Progenitor cell of endocrine pancreas (in vitro differentiated cells): ENCODE results near the gene DAP. TPM values are rescaled to one million over a fixed set of nuclear protein-coding genes. Genes with fewer than 3 reads are reported as not detected.

Source experiments
- DNase-seq: peaks from one replicate; pipeline ENCODE4 v3.0.0; 2021; ENCODE audit warnings: low spot score; ENCODE audit not compliant: unreplicated experiment
- H3K27ac Mint-ChIP-seq: 2 replicates; pipeline ENCODE4 v1.8.0; 2021; ENCODE audit warnings: mild to moderate bottlenecking, moderate library complexity, mixed read lengths
- H3K27me3 Mint-ChIP-seq: 2 replicates; pipeline ENCODE4 v1.8.0; 2021; ENCODE audit warnings: mixed read lengths
- H3K36me3 Mint-ChIP-seq: 2 replicates; pipeline ENCODE4 v1.8.0; 2022; ENCODE audit warnings: mixed read lengths; ENCODE audit not compliant: insufficient read depth
- H3K4me1 Mint-ChIP-seq: 2 replicates; pipeline ENCODE4 v1.8.0; 2021; ENCODE audit warnings: low read depth, mixed read lengths
- H3K4me3 Mint-ChIP-seq: 2 replicates; pipeline ENCODE4 v1.8.0; 2021; ENCODE audit warnings: low read depth, mild to moderate bottlenecking, moderate library complexity, mixed read lengths
- H3K9me3 Mint-ChIP-seq: 2 replicates; pipeline ENCODE4 v1.8.0; 2021; ENCODE audit warnings: low read depth, mixed read lengths
- total RNA-seq: library from RNA; stranded (reverse); gene quantifications from 2 replicates; pipeline ENCODE4 v1.2.1, GENCODE V29; 2021
- TF ChIP-seq, protein P1 (sequence below): fragments of 200-600 bp; sonication (generic); IDR thresholded peaks from one replicate; pipeline ENCODE4 v1.5.0; 2021; ENCODE audit warnings: antibody characterized with exemption, mild to moderate bottlenecking; ENCODE audit not compliant: unreplicated experiment

The DAP gene
- total RNA-seq, 1 donor from 2014 or later: 91.1 TPM

DNA sequence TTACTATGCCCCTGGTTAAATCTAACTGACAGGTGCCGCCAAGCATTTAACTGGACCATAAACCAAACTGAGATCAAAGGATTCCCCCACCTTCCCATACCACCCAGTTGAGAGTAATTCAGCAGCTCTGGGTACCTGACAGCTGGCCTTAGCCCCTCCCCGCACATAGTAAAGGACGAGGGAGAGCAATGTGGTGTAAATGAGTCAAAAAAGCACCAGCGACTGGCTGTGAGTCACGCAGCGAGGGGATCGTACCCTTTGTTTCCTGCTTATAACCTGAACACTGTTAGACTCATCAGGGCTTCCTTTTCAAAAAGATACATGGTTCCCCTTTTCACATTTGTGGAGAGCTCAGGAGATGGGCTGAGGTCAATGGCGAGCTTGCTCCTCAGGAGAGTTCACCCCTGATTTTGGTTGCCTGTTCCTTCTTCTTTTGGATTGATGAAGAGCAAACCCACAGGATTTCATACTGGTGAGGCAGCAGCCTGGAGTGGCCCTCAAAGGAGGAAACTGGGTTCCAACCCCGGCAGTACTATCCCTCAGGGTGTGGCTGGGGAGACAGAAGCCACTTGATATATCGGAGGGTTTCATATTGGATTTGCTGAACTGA, 125.7 kb downstream of the DAP start:
- Mint-ChIP-seq H3K4me1 (no peaks in the 10 kb centered on the region), H3K27ac (no peak overlapping the region), H3K36me3 (peaks cover 2% of the 10 kb centered on the region), H3K27me3 (peaks cover 41% of the 10 kb centered on the region), H3K4me3 (no peak overlapping the region), H3K9me3 (peaks cover 5% of the 10 kb centered on the region)
- TF ChIP-seq, protein P1, sequence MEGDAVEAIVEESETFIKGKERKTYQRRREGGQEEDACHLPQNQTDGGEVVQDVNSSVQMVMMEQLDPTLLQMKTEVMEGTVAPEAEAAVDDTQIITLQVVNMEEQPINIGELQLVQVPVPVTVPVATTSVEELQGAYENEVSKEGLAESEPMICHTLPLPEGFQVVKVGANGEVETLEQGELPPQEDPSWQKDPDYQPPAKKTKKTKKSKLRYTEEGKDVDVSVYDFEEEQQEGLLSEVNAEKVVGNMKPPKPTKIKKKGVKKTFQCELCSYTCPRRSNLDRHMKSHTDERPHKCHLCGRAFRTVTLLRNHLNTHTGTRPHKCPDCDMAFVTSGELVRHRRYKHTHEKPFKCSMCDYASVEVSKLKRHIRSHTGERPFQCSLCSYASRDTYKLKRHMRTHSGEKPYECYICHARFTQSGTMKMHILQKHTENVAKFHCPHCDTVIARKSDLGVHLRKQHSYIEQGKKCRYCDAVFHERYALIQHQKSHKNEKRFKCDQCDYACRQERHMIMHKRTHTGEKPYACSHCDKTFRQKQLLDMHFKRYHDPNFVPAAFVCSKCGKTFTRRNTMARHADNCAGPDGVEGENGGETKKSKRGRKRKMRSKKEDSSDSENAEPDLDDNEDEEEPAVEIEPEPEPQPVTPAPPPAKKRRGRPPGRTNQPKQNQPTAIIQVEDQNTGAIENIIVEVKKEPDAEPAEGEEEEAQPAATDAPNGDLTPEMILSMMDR: no peak
- no peak for DNase-seq

DNA sequence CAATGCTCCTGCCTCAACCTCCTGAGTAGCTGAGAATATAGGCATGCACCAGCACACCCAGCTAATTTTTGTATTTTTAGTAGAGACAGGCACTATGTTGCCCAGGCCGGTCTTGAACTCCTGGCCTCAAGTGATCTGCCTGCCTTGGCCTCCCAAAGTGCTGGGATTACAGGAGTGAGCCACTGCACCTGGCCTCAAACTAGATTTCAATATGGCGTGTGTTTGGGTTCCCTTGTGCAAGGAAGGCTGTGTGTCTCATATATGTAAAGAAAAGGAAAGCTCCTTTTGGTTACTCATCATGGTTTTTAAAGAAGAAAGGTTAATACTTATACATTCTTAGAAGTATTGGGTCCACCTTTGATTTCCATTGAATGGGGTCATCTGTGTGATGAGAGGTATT, 126.5 kb downstream of the DAP start:
- H3K9me3 Mint-ChIP-seq: peaks cover 5% of the 10 kb centered on the region
- H3K4me3 Mint-ChIP-seq: no peak overlapping the region
- no peak for DNase-seq
- H3K36me3 Mint-ChIP-seq: peaks cover 2% of the 10 kb centered on the region
- peaks cover 47% of the 10 kb centered on the region for H3K27me3 Mint-ChIP-seq
- no peak overlapping the region for H3K27ac Mint-ChIP-seq
- TF ChIP-seq, protein P1: no peak
- H3K4me1 Mint-ChIP-seq: no peaks in the 10 kb centered on the region

DNA sequence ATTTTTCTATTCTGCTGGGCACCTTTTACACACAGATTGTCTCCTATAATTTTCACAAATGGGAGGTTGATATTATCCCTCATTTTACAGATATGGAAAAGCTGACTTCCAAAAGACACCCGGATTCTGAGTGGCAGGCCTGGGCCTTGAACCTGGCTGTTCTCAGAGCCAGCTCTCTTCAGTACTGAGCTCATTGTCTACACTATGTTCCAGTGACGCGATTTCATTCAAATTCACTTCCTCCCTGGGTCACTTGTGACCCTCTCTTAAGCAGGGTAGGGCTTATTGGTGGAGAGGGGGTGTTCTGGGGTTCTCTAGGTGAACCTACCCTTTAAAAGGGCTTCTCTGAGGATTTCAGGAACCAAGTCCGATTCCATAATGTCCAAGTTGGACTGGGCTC, 127.0 kb downstream of the DAP start:
- peaks cover 52% of the 10 kb centered on the region for H3K27me3 Mint-ChIP-seq
- TF ChIP-seq, protein P1: no peak

DNA sequence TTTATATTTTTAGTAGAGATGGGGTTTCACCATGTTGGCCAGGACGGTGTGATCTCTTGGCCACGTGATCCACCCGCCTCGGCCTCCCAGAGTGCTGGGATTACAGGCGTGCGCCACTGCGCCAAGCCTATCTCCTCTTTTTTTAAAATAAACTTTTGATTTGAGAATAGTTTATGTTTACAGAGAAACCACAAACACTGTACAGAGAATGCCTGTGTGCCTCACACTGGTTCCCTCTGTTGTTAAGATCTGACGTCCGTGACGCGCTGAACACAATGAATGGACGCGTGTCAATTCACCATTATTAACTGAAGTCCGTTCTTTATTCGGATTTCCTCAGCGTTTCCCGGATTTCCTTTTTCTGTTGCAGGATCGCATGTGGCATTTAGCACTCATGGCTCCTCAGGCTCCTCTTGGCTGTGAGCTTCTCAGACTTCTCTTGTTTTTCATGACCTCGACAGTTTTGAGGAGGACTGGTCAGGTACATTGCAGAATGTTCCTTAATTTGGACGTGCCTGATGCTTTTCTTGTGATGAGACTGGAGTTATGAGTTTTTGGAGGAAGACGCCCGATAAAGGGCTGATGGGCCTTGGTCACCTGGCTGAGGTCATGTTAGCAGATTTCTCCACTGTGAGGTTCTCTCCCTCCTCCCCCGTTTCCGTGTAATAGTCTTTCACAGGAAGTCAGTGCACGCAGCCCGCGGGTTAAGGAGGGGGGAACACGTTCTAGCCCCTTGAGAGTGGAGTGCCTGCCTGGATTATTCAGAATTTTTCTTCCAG, 127.6 kb downstream of the DAP start:
- TF ChIP-seq, protein P1: no peak
- peaks cover 54% of the 10 kb centered on the region for H3K27me3 Mint-ChIP-seq
- H3K4me1 Mint-ChIP-seq: no peaks in the 10 kb centered on the region
- peaks cover under 1% of the 10 kb centered on the region for H3K36me3 Mint-ChIP-seq
- no peak overlapping the region for H3K27ac Mint-ChIP-seq
- DNase-seq: no peak
- H3K4me3 Mint-ChIP-seq: no peak overlapping the region
- peaks cover 2% of the 10 kb centered on the region for H3K9me3 Mint-ChIP-seq

More for the DNA sequence above, 127.0 kb downstream of the DAP start:
- Mint-ChIP-seq H3K4me3 (no peak overlapping the region), H3K9me3 (peaks cover 5% of the 10 kb centered on the region), H3K4me1 (no peaks in the 10 kb centered on the region), H3K36me3 (peaks cover 2% of the 10 kb centered on the region), H3K27ac (no peak overlapping the region)
- no peak for DNase-seq

DNA sequence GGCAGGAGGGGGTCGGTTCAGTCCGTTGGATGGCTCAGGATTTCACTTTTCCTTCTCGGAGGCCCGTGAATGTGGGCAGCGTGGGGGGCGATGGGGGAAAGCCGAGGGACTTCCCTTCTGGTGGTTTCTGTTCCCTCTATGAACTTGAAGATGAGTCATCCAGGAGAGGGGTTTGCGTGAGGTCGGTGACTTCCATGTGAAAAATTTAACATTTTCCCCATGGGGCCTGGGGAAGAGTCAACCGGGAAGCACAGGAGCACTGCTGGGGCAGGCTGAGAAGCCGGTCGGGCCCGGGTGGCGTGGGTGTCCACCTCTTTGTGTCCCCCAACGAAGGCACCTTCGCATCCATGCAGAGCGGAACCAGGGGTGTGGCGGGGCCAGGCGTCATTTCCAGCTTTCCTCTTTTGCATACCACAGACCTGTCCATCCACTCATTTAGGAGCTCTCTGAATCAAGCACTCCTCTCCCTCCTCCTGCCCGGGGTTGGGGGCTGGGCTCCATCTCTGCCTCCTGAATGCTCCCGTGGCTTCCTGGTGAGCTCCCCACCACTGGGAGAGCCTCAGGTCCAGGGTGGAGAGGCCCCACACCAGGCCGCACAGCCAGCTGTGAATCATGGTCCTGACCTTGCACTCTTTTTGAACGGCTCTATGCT, 128.8 kb downstream of the DAP start:
- Mint-ChIP-seq H3K9me3 (no peaks in the 10 kb centered on the region), H3K36me3 (no peaks in the 10 kb centered on the region), H3K27me3 (peaks cover 44% of the 10 kb centered on the region), H3K27ac (no peak overlapping the region), H3K4me3 (no peak overlapping the region), H3K4me1 (peaks cover 3% of the 10 kb centered on the region)
- TF ChIP-seq, protein P1: no peak
- no peak for DNase-seq
